Activated T-helper 1 cell treated with anti-CD3 and anti-CD28 coated beads, Interleukin-12 subunit alpha, Interleukin-12 subunit beta, Interleukin-2, Interleukin-4 antibody, amounts not matched to agents 30 ng/mL and 10 ng/mL and 1 ng/mL, durations not matched to agents 14 hours and 24 hours and 36 hours (primary cell): Measurements from ENCODE around the gene FLYWCH1. TPM values are rescaled to one million over a fixed set of nuclear protein-coding genes. Genes with fewer than 3 reads are reported as not detected.
A peak's percentile ranks its signal among the peaks of the same experiment; 100 is the strongest.

ENCODE experiments used
- DNase-seq: peaks from one replicate; pipeline ENCODE4 v3.0.0; 2021; ENCODE audit warnings: low spot score
- H3K27ac Mint-ChIP-seq: one replicate; pipeline ENCODE4 v1.8.0; 2021; ENCODE audit warnings: mild to moderate bottlenecking, mixed read lengths
- H3K27me3 Mint-ChIP-seq: one replicate; pipeline ENCODE4 v1.8.0; 2022; ENCODE audit warnings: mild to moderate bottlenecking, moderate library complexity, mixed read lengths; ENCODE audit not compliant: insufficient read depth
- H3K36me3 Mint-ChIP-seq: one replicate; pipeline ENCODE4 v1.8.0; 2021; ENCODE audit warnings: low read depth, mixed read lengths
- H3K4me1 Mint-ChIP-seq: one replicate; pipeline ENCODE4 v1.8.0; 2021; ENCODE audit warnings: low read depth, mixed read lengths
- H3K4me3 Mint-ChIP-seq: one replicate; pipeline ENCODE4 v1.8.0; 2021; ENCODE audit warnings: mild to moderate bottlenecking, moderate library complexity, mixed read lengths
- H3K9me3 Mint-ChIP-seq: one replicate; pipeline ENCODE4 v1.8.0; 2021; ENCODE audit warnings: mixed read lengths
- intact Hi-C: fragments of 100-400 bp; cut with micrococcal nuclease; formaldehyde crosslinking; loops from one replicate; pipeline ENCODE4 v1.15.1; 2024
- total RNA-seq: library from RNA; stranded (reverse); gene quantifications from 2 replicates; pipeline ENCODE4 v1.2.3, GENCODE V29; 2022

FLYWCH1 gene
- total RNA-seq, 1 donor from 2014 or later: 61.1 TPM

- no peaks in the 10 kb centered on the region for H3K9me3 Mint-ChIP-seq
- peaks cover 6% of the 10 kb centered on the region for H3K27me3 Mint-ChIP-seq
- H3K4me1 Mint-ChIP-seq: peaks cover 4% of the 10 kb centered on the region
- H3K36me3 Mint-ChIP-seq: no peaks in the 10 kb centered on the region
- H3K4me3 Mint-ChIP-seq: peak overlapping the region; percentile 80
- DNase-seq: no peak
- peak overlapping the region; percentile 81 for H3K27ac Mint-ChIP-seq
- intact Hi-C loops: loop anchor here (2.0 kb wide), 1 partner anchor 13 kb away; the partner anchor contains the start of gene PAQR4
Observed at GRCh38 chr16:2981899-2982250, 70.1 kb downstream of the FLYWCH1 start.

- DNase-seq: no peak
- H3K36me3 Mint-ChIP-seq: no peaks in the 10 kb centered on the region
- peaks cover 4% of the 10 kb centered on the region for H3K4me1 Mint-ChIP-seq
- no peak overlapping the region for H3K27ac Mint-ChIP-seq
- peak overlapping the region; percentile 16 for H3K4me3 Mint-ChIP-seq
- intact Hi-C loops: loop anchor here (2.0 kb wide), 1 partner anchor 14 kb away; the partner anchor contains the start of gene PAQR4
- H3K27me3 Mint-ChIP-seq: peaks cover 6% of the 10 kb centered on the region
- H3K9me3 Mint-ChIP-seq: no peaks in the 10 kb centered on the region
Observed at GRCh38 chr16:2982402-2982801, 70.7 kb downstream of the FLYWCH1 start.

- Mint-ChIP-seq H3K36me3 (no peaks in the 10 kb centered on the region), H3K4me1 (peaks cover 4% of the 10 kb centered on the region), H3K4me3 (peak overlapping the region; percentile 49), H3K9me3 (no peaks in the 10 kb centered on the region), H3K27ac (no peak overlapping the region), H3K27me3 (peaks cover 6% of the 10 kb centered on the region)
- intact Hi-C loops: loop anchor here (1.0 to 2.0 kb wide), 2 partner anchors 15 to 22 kb away; partner anchors contain the start of gene PAQR4
- DNase-seq: peak; percentile 61
Observed at GRCh38 chr16:2983706-2984136, 72.0 kb downstream of the FLYWCH1 start.

GRCh38 chr16:2985462-2985861 lies 73.7 kb downstream of the FLYWCH1 start:
- intact Hi-C loops: no loop called here
- peaks cover 11% of the 10 kb centered on the region for H3K27me3 Mint-ChIP-seq
- no peaks in the 10 kb centered on the region for H3K36me3 Mint-ChIP-seq
- no peak overlapping the region for H3K27ac Mint-ChIP-seq
- no peaks in the 10 kb centered on the region for H3K9me3 Mint-ChIP-seq
- no peak overlapping the region for H3K4me3 Mint-ChIP-seq
- DNase-seq: no peak
- H3K4me1 Mint-ChIP-seq: peaks cover 4% of the 10 kb centered on the region

- no peak for DNase-seq
- peaks cover 4% of the 10 kb centered on the region for H3K4me1 Mint-ChIP-seq
- intact Hi-C loops: no loop called here
Observed at GRCh38 chr16:2985893-2986355, 74.2 kb downstream of the FLYWCH1 start.

GRCh38 chr16:2986623-2987188 lies 75.0 kb downstream of the FLYWCH1 start:
- intact Hi-C loops: no loop called here
- H3K9me3 Mint-ChIP-seq: no peaks in the 10 kb centered on the region
- DNase-seq: no peak
- no peak overlapping the region for H3K4me3 Mint-ChIP-seq
- H3K36me3 Mint-ChIP-seq: no peaks in the 10 kb centered on the region
- H3K27ac Mint-ChIP-seq: no peak overlapping the region
- peaks cover 11% of the 10 kb centered on the region for H3K27me3 Mint-ChIP-seq
- peaks cover 3% of the 10 kb centered on the region for H3K4me1 Mint-ChIP-seq

More at GRCh38 chr16:2985893-2986355, 74.2 kb downstream of the FLYWCH1 start:
- H3K27ac Mint-ChIP-seq: no peak overlapping the region
- no peaks in the 10 kb centered on the region for H3K36me3 Mint-ChIP-seq
- peaks cover 11% of the 10 kb centered on the region for H3K27me3 Mint-ChIP-seq
- no peaks in the 10 kb centered on the region for H3K9me3 Mint-ChIP-seq
- H3K4me3 Mint-ChIP-seq: no peak overlapping the region

- intact Hi-C loops: no loop called here
- DNase-seq: no peak
- Mint-ChIP-seq H3K4me3 (no peak overlapping the region), H3K27ac (no peak overlapping the region), H3K9me3 (no peaks in the 10 kb centered on the region), H3K36me3 (no peaks in the 10 kb centered on the region), H3K27me3 (peaks cover 11% of the 10 kb centered on the region), H3K4me1 (no peaks in the 10 kb centered on the region)
Observed at GRCh38 chr16:2987286-2987685, 75.6 kb downstream of the FLYWCH1 start.

GRCh38 chr16:2987833-2988232 lies 76.1 kb downstream of the FLYWCH1 start:
- no peaks in the 10 kb centered on the region for H3K36me3 Mint-ChIP-seq
- peaks cover 9% of the 10 kb centered on the region for H3K27me3 Mint-ChIP-seq
- H3K4me1 Mint-ChIP-seq: no peaks in the 10 kb centered on the region
- no peak for DNase-seq
- intact Hi-C loops: no loop called here
- H3K4me3 Mint-ChIP-seq: no peak overlapping the region
- no peak overlapping the region for H3K27ac Mint-ChIP-seq
- H3K9me3 Mint-ChIP-seq: no peaks in the 10 kb centered on the region

- H3K9me3 Mint-ChIP-seq: no peaks in the 10 kb centered on the region
- no peaks in the 10 kb centered on the region for H3K36me3 Mint-ChIP-seq
- DNase-seq: no peak
- H3K4me3 Mint-ChIP-seq: no peak overlapping the region
- H3K27me3 Mint-ChIP-seq: peaks cover 9% of the 10 kb centered on the region
- intact Hi-C loops: no loop called here
- no peaks in the 10 kb centered on the region for H3K4me1 Mint-ChIP-seq
- no peak overlapping the region for H3K27ac Mint-ChIP-seq
Observed at GRCh38 chr16:2988590-2989099, 76.9 kb downstream of the FLYWCH1 start.

- H3K36me3 Mint-ChIP-seq: no peaks in the 10 kb centered on the region
- intact Hi-C loops: no loop called here
- peaks cover 7% of the 10 kb centered on the region for H3K27me3 Mint-ChIP-seq
- DNase-seq: no peak
- H3K27ac Mint-ChIP-seq: no peak overlapping the region
- H3K4me1 Mint-ChIP-seq: no peaks in the 10 kb centered on the region
- H3K4me3 Mint-ChIP-seq: no peak overlapping the region
- H3K9me3 Mint-ChIP-seq: no peaks in the 10 kb centered on the region
Observed at GRCh38 chr16:2990891-2991290, 79.2 kb downstream of the FLYWCH1 start.

GRCh38 chr16:2991566-2992261 lies 80.0 kb downstream of the FLYWCH1 start:
- Mint-ChIP-seq H3K27me3 (peaks cover 5% of the 10 kb centered on the region), H3K27ac (no peak overlapping the region), H3K4me3 (no peak overlapping the region), H3K4me1 (no peaks in the 10 kb centered on the region), H3K9me3 (no peaks in the 10 kb centered on the region), H3K36me3 (no peaks in the 10 kb centered on the region)
- DNase-seq: no peak
- intact Hi-C loops: no loop called here

- Mint-ChIP-seq H3K9me3 (no peaks in the 10 kb centered on the region), H3K27me3 (peaks cover 5% of the 10 kb centered on the region), H3K27ac (no peak overlapping the region), H3K36me3 (no peaks in the 10 kb centered on the region), H3K4me3 (no peak overlapping the region), H3K4me1 (no peaks in the 10 kb centered on the region)
- DNase-seq: no peak
- intact Hi-C loops: no loop called here
Observed at GRCh38 chr16:2992383-2993081, 80.8 kb downstream of the FLYWCH1 start.

GRCh38 chr16:2996298-2996697 lies 84.6 kb downstream of the FLYWCH1 start:
- no peak overlapping the region for H3K27ac Mint-ChIP-seq
- no peaks in the 10 kb centered on the region for H3K4me1 Mint-ChIP-seq
- H3K27me3 Mint-ChIP-seq: peaks cover 6% of the 10 kb centered on the region
- H3K36me3 Mint-ChIP-seq: no peaks in the 10 kb centered on the region
- H3K4me3 Mint-ChIP-seq: no peak overlapping the region
- DNase-seq: no peak
- intact Hi-C loops: no loop called here
- H3K9me3 Mint-ChIP-seq: no peaks in the 10 kb centered on the region
